ENCODE data around the gene CNGA2. TPM values are rescaled to one million over a fixed set of nuclear protein-coding genes. Genes with fewer than 3 reads are reported as not detected.
A peak's percentile ranks its signal among the peaks of the same experiment; 100 is the strongest.

CNGA2 gene
- total and polyA plus RNA-seq, 4 donors: not detected

DNA sequence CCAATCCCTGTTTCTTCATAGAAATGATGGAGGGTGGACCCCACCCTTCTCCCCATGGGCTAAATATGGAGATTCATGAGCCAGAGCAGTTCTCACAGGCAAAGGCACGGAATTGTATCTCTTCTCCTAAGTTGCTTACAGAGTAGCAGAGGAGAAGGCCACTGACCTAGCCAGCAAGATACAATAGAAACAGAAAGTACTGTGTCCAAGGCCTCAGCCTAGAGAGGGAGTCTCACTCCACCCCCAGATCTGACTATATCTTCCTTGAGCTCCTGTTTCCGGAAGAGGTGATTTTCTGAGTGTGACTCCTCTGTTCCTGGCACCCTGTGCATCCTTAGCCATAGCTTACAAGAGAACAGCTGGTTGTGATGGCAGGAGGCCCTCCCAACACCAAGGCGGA is 18.8 kb upstream of the CNGA2 start, which contains the start of gene FATE1 (continued):
- TF ChIP-seq, protein P1, sequence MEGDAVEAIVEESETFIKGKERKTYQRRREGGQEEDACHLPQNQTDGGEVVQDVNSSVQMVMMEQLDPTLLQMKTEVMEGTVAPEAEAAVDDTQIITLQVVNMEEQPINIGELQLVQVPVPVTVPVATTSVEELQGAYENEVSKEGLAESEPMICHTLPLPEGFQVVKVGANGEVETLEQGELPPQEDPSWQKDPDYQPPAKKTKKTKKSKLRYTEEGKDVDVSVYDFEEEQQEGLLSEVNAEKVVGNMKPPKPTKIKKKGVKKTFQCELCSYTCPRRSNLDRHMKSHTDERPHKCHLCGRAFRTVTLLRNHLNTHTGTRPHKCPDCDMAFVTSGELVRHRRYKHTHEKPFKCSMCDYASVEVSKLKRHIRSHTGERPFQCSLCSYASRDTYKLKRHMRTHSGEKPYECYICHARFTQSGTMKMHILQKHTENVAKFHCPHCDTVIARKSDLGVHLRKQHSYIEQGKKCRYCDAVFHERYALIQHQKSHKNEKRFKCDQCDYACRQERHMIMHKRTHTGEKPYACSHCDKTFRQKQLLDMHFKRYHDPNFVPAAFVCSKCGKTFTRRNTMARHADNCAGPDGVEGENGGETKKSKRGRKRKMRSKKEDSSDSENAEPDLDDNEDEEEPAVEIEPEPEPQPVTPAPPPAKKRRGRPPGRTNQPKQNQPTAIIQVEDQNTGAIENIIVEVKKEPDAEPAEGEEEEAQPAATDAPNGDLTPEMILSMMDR (IDR thresholded peaks at IDR 0.05; ENCODE audit: low read depth, low read length, missing input control): no peak
- TF ChIP-seq HNF4G (IDR thresholded peaks at IDR 0.05): no peak
- TF ChIP-seq RAD21 (IDR thresholded peaks at IDR 0.05): no peak
- TF ChIP-seq EGR1 (IDR thresholded peaks at IDR 0.05; ENCODE audit: low read depth in 2 of 2): no peak

DNA sequence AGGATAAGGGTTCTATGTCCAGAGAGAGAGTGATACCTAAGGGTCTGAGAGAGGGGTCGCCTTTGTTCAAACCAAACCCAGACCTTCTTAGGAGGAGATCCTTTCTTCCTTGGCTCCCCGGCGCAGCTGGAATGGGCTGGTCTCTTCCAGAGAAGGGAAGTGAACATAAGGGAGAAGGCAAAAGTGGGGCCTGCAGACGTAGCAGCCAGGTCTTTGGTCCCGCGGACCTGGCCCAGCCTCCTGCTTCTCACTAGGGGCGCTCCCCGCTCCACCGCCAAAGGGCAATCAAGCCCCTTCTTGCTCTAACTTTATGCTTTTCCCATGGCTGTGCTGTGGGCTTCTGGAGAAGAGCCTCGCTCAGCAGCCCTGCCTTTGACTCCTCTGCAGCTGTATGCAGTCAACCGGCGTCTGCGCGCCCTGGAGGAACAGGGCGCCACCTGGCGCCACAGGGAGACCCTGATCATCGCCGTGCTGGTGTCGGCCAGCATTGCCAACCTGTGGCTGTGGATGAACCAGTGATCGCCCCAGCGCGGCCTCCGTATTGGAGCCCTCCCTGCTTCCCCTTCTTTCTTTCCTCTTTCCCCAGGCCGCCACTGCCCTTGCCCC is 12.2 kb upstream of the CNGA2 start:
- Histone ChIP-seq H3K4me3 (ENCODE audit: low read depth in 1 of 3, low read length in 3 of 3) (no peak overlapping the region), H3K27ac (ENCODE audit: low read depth in 1 of 2, low read length in 2 of 2) (no peak overlapping the region), H3K27me3 (ENCODE audit: control insufficient read depth in 4 of 4, insufficient read depth in 4 of 4, low read length in 3 of 4) (no peaks in the 10 kb centered on the region), H3K36me3 (ENCODE audit: control insufficient read depth in 4 of 4, insufficient read depth in 3 of 4, low read depth in 1 of 4, low read length in 3 of 4) (no peaks in the 10 kb centered on the region), H3K9ac (ENCODE audit: low read depth in 1 of 2, low read length in 2 of 2) (no peak overlapping the region), H3K9me3 (ENCODE audit: control insufficient read depth in 4 of 4, low read length in 3 of 4) (no peaks in the 10 kb centered on the region), H3K4me1 (ENCODE audit: control insufficient read depth in 4 of 4, insufficient read depth in 4 of 4, low read length in 3 of 4) (peaks cover 0 to 12% (median 3%) of the 10 kb centered on the region in 4 donors)
- peak in 1 of 2 donors; percentile 53 for TF ChIP-seq RAD21 (IDR thresholded peaks at IDR 0.05)
- TF ChIP-seq, protein P2, sequence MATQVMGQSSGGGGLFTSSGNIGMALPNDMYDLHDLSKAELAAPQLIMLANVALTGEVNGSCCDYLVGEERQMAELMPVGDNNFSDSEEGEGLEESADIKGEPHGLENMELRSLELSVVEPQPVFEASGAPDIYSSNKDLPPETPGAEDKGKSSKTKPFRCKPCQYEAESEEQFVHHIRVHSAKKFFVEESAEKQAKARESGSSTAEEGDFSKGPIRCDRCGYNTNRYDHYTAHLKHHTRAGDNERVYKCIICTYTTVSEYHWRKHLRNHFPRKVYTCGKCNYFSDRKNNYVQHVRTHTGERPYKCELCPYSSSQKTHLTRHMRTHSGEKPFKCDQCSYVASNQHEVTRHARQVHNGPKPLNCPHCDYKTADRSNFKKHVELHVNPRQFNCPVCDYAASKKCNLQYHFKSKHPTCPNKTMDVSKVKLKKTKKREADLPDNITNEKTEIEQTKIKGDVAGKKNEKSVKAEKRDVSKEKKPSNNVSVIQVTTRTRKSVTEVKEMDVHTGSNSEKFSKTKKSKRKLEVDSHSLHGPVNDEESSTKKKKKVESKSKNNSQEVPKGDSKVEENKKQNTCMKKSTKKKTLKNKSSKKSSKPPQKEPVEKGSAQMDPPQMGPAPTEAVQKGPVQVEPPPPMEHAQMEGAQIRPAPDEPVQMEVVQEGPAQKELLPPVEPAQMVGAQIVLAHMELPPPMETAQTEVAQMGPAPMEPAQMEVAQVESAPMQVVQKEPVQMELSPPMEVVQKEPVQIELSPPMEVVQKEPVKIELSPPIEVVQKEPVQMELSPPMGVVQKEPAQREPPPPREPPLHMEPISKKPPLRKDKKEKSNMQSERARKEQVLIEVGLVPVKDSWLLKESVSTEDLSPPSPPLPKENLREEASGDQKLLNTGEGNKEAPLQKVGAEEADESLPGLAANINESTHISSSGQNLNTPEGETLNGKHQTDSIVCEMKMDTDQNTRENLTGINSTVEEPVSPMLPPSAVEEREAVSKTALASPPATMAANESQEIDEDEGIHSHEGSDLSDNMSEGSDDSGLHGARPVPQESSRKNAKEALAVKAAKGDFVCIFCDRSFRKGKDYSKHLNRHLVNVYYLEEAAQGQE (IDR thresholded peaks at IDR 0.05): no peak
- no peak for TF ChIP-seq HNF4A (conservative IDR thresholded peaks at IDR 0.05)
- WGBS: 63% methylated on average over 24 of the region's 24 CpGs
- DNase-seq (ENCODE audit: low spot score): peak; percentile 34

DNA sequence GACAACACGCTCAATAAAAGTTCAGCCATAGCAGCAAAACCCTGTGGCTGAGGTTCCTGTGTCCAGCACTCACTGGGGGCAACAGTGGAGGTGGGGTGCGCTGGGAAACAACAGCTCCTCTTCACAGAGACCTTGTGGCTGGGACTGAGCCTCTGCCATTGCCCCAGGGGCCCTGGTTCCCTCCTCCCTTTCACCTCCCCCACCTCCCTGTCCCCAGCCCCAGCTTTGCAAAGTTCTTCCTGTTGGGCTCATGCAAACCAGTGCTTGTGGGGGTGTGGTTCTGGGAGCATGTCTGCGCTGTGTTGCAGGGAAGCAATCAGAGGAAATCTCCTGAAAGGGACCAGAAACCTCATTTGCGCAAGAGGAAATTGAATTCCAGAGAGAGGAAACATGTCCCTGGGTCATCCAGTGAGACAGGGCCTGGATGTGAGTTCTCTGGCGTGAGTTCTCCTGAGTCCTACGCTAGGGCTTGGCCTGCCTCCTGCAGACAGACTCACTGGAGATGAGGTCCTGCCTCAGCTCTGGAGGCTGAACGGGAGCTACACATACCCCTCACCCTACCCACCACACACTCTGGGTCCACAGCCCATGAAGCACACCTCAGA is 11.3 kb upstream of the CNGA2 start:
- Histone ChIP-seq H3K9ac (ENCODE audit: low read depth in 1 of 2, low read length in 2 of 2) (no peak overlapping the region), H3K4me1 (ENCODE audit: control insufficient read depth in 4 of 4, insufficient read depth in 4 of 4, low read length in 3 of 4) (peaks cover 0 to 12% (median 3%) of the 10 kb centered on the region in 4 donors), H3K9me3 (ENCODE audit: control insufficient read depth in 4 of 4, low read length in 3 of 4) (no peaks in the 10 kb centered on the region), H3K4me3 (ENCODE audit: low read depth in 1 of 3, low read length in 3 of 3) (no peak overlapping the region), H3K27me3 (ENCODE audit: control insufficient read depth in 4 of 4, insufficient read depth in 4 of 4, low read length in 3 of 4) (no peaks in the 10 kb centered on the region), H3K27ac (ENCODE audit: low read depth in 1 of 2, low read length in 2 of 2) (no peak overlapping the region), H3K36me3 (ENCODE audit: control insufficient read depth in 4 of 4, insufficient read depth in 3 of 4, low read depth in 1 of 4, low read length in 3 of 4) (no peaks in the 10 kb centered on the region)
- DNase-seq (ENCODE audit: low spot score): no peak
- TF ChIP-seq, protein P3, sequence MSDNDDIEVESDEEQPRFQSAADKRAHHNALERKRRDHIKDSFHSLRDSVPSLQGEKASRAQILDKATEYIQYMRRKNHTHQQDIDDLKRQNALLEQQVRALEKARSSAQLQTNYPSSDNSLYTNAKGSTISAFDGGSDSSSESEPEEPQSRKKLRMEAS (IDR thresholded peaks at IDR 0.05): no peak
- TF ChIP-seq NR2F2 (IDR thresholded peaks at IDR 0.05): no peak
- TF ChIP-seq, protein P4, sequence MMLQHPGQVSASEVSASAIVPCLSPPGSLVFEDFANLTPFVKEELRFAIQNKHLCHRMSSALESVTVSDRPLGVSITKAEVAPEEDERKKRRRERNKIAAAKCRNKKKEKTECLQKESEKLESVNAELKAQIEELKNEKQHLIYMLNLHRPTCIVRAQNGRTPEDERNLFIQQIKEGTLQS (IDR thresholded peaks at IDR 0.05): no peak
- WGBS: 83% methylated on average over 7 of the region's 7 CpGs
